Neutrophil (primary cell): Measurements from ENCODE around the gene BANK1.

ENCODE experiments used
- H3K27ac ChIP-seq: fragments of 200-600 bp; sonication (generic); 2 replicates; pipeline ENCODE4 v1.5.1; 2016; ENCODE audit warnings: mild to moderate bottlenecking, moderate library complexity
- H3K27me3 ChIP-seq: fragments of 200-600 bp; sonication (generic); 2 replicates; pipeline ENCODE4 v1.6.0; 2016; ENCODE audit warnings: mild to moderate bottlenecking
- H3K36me3 ChIP-seq: fragments of 200-600 bp; sonication (generic); 2 replicates; pipeline ENCODE4 v1.5.1; 2017
- H3K4me1 ChIP-seq, 2 experiments: fragments of 200-600 bp in 1 of 2; sonication (generic) in 1 of 2; 1 replicate in 1 of 2; 2 replicates in 1 of 2; pipeline versions ENCODE4 v1.5.1 to v1.6.1; 2013 to 2016; ENCODE audit warnings: low read depth in 1 of 2, low read length in 1 of 2, mild to moderate bottlenecking in 1 of 2, moderate library complexity in 1 of 2; ENCODE audit not compliant: control insufficient read depth in 1 of 2, insufficient read depth in 1 of 2
- H3K4me3 ChIP-seq, 2 experiments: fragments of 200-600 bp in 1 of 2; sonication (generic) in 1 of 2; 1 replicate in 1 of 2; 2 replicates in 1 of 2; pipeline ENCODE4 v1.5.1; 2013 to 2016; ENCODE audit warnings: low read depth in 1 of 2, low read length in 1 of 2, mild to moderate bottlenecking in 1 of 2, moderate library complexity in 1 of 2
- H3K9me3 ChIP-seq: fragments of 200-600 bp; sonication (generic); 2 replicates; pipeline ENCODE4 v1.5.1; 2016
- TF ChIP-seq, protein P1 (sequence below): fragments of 200-600 bp; sonication (generic); IDR thresholded peaks from 2 replicates; pipeline ENCODE4 v1.5.1; 2016; ENCODE audit warnings: antibody characterized with exemption

Gene BANK1, protein sequence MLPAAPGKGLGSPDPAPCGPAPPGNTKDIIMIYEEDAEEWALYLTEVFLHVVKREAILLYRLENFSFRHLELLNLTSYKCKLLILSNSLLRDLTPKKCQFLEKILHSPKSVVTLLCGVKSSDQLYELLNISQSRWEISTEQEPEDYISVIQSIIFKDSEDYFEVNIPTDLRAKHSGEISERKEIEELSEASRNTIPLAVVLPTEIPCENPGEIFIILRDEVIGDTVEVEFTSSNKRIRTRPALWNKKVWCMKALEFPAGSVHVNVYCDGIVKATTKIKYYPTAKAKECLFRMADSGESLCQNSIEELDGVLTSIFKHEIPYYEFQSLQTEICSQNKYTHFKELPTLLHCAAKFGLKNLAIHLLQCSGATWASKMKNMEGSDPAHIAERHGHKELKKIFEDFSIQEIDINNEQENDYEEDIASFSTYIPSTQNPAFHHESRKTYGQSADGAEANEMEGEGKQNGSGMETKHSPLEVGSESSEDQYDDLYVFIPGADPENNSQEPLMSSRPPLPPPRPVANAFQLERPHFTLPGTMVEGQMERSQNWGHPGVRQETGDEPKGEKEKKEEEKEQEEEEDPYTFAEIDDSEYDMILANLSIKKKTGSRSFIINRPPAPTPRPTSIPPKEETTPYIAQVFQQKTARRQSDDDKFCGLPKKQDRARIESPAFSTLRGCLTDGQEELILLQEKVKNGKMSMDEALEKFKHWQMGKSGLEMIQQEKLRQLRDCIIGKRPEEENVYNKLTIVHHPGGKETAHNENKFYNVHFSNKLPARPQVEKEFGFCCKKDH

DNA sequence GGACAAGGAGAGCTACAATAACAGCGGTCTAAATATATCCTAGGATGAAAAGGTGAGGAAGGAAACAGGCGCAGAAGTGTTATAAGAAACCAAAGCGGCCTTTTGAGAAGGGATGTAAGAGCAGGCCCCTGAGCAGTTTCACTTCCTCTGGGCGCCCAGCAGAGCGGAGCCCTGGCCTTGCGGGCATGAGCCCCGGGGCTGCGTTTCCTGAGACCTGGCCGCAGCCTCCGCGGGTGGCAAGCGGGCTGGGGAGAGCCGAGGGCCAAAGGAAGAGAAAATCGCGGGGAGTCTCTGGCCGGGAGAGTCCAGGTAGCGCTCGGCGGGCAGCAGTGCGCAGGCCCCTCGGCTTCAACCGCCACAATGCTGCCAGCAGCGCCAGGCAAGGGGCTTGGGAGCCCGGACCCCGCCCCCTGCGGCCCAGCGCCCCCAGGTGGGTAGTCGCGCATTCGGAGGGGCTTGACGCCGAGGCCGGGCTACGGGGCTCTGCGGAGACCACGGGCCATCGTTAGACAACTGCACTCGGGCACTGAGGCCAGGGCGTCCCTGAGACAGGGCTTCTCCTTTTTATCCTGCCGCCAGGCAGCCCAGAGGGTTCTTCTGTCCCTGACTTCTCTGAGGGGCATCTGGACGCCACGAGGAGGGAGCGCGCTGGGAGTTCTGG is at the start of gene BANK1:
TSS of gene BANK1 (plus strand) at position 210 of the 661 bp plus-strand sequence. CDS start at position 361, 151 bp downstream.
- TF ChIP-seq, protein P1, sequence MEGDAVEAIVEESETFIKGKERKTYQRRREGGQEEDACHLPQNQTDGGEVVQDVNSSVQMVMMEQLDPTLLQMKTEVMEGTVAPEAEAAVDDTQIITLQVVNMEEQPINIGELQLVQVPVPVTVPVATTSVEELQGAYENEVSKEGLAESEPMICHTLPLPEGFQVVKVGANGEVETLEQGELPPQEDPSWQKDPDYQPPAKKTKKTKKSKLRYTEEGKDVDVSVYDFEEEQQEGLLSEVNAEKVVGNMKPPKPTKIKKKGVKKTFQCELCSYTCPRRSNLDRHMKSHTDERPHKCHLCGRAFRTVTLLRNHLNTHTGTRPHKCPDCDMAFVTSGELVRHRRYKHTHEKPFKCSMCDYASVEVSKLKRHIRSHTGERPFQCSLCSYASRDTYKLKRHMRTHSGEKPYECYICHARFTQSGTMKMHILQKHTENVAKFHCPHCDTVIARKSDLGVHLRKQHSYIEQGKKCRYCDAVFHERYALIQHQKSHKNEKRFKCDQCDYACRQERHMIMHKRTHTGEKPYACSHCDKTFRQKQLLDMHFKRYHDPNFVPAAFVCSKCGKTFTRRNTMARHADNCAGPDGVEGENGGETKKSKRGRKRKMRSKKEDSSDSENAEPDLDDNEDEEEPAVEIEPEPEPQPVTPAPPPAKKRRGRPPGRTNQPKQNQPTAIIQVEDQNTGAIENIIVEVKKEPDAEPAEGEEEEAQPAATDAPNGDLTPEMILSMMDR, result no peak
- Histone ChIP-seq H3K4me1 (peaks cover 5 to 12% of the 10 kb centered on the region in 2 experiments), H3K27me3 (peaks cover 7% of the 10 kb centered on the region), H3K4me3 (peak within 1 kb of the TSS; percentile 51 to 57), H3K27ac (peak within 1 kb of the TSS; percentile 18), H3K36me3 (no peaks in the 10 kb centered on the region), H3K9me3 (no peaks in the 10 kb centered on the region)

DNA sequence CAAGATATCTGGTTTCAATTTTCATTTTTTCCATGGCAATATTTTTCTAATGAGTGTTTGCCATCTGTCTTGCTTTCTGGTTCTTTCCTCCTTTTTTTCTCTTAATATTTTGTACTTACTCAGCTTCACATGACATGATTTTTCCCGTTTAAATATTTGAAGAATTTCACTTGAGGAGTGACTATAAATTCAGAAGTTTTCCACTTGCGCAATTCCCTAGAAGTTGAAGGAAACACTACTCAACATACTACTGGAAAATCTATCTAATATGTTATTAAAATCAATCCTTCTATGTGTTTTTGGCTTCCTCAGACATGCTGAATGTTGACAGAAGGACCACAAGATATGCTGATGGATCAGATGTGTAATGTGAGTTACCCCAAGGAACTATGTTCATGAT is 36.8 kb upstream of the BANK1 start:
- no peaks in the 10 kb centered on the region for H3K36me3 ChIP-seq
- TF ChIP-seq, protein P1, result no peak
- H3K4me3 ChIP-seq, result no peak overlapping the region
- H3K9me3 ChIP-seq, result no peaks in the 10 kb centered on the region
- no peaks in the 10 kb centered on the region for H3K4me1 ChIP-seq
- no peak overlapping the region for H3K27ac ChIP-seq
- H3K27me3 ChIP-seq, result no peaks in the 10 kb centered on the region

DNA sequence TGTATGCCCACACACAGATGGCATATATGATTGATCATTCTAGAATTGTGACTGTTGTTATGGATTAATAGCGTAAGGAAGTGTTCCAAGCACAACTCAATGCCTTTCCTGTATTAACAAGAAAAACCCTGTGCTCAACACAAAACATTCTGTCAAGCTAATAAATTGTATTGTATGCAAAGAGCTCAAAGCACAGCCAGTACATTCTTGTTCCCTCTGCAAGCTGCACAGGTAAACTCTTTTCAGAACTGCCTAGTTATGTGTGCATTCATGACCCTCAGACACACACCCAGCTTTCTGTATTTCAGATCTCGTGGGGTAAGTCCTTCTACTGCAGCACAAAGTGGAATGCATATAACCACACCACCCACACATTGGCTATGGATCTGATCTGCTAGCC is 34.3 kb upstream of the BANK1 start:
- no peaks in the 10 kb centered on the region for H3K9me3 ChIP-seq
- TF ChIP-seq, protein P1, result no peak
- H3K4me3 ChIP-seq, result no peak overlapping the region
- no peaks in the 10 kb centered on the region for H3K36me3 ChIP-seq
- no peaks in the 10 kb centered on the region for H3K27me3 ChIP-seq
- no peaks in the 10 kb centered on the region for H3K4me1 ChIP-seq
- no peak overlapping the region for H3K27ac ChIP-seq

DNA sequence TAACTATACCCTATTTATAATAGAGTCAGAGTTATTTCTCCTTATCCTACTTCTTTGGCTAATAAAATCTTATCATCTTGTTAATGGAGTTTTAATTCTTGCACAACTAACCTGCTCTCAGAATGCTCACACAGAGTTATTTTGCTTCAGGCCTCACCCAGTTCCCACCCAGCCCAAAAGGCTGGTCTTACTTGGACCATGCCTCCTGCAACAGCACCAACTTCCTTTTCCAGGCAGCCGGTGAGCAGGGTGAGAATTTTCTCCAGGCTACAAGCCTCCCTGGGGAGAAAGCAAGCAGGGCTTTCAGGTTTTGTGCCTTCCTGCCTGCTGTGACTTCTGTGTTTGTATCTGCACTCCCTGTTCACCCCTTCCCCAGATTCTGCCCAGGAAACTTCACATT is 29.1 kb upstream of the BANK1 start:
- Histone ChIP-seq H3K9me3 (no peaks in the 10 kb centered on the region), H3K27ac (no peak overlapping the region), H3K36me3 (no peaks in the 10 kb centered on the region), H3K4me1 (no peaks in the 10 kb centered on the region), H3K27me3 (no peaks in the 10 kb centered on the region), H3K4me3 (no peak overlapping the region)
- TF ChIP-seq, protein P1, result no peak

DNA sequence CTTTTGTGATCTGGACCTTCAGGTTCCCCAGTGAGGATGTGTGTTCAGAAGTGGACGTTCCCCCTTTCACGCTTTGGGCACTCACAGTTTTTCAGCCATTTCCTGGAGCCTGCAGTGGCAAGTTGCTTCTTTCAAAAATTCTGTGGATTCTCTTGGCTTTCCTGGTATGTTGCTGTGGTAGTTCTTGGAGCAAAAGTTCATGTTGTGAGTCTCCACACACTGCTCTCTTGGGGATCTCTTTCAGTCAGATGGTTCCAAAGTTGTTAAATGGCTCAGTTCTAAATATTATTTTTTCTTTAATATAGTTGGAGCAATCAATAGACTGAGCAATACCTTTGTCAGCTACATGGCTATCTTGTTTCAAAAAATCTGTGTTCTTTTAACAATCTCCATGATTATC is 28.5 kb upstream of the BANK1 start:
- Histone ChIP-seq H3K9me3 (no peaks in the 10 kb centered on the region), H3K4me1 (no peaks in the 10 kb centered on the region), H3K36me3 (no peaks in the 10 kb centered on the region), H3K27me3 (no peaks in the 10 kb centered on the region), H3K27ac (no peak overlapping the region), H3K4me3 (no peak overlapping the region)
- TF ChIP-seq, protein P1, result no peak
